Endothelial cell of umbilical vein (primary cell): ENCODE results near the gene MTMR3.

ENCODE experiments used
- CTCF ChIP-seq, 2 donors: IDR thresholded peaks; 1 replicate in 1 of 2; 2 replicates in 1 of 2; pipeline ENCODE4 v1.5.1; 2011; ENCODE audit warnings: low read length in 2 of 2, mild to moderate bottlenecking in 2 of 2, moderate library complexity in 2 of 2, control low read depth in 1 of 2, inconsistent platforms in 1 of 2, low read depth in 1 of 2; ENCODE audit not compliant: insufficient read depth in 1 of 2; ENCODE audit errors: extremely low read depth in 1 of 2
- EZH2 ChIP-seq: IDR thresholded peaks from 2 replicates; pipeline ENCODE4 v1.6.1; 2012; ENCODE audit warnings: borderline replicate concordance, low read depth, mild to moderate bottlenecking, moderate library complexity, low read length, inconsistent platforms; ENCODE audit not compliant: severe bottlenecking
- JUN ChIP-seq: IDR thresholded peaks from 2 replicates; pipeline ENCODE4 v1.6.1; 2011; ENCODE audit warnings: borderline replicate concordance, low read depth; ENCODE audit not compliant: insufficient read length, insufficient read depth
- MAX ChIP-seq: IDR thresholded peaks from 2 replicates; pipeline ENCODE4 v1.6.1; 2011; ENCODE audit not compliant: insufficient read depth, insufficient read length
- MYC ChIP-seq: IDR thresholded peaks from one replicate; pipeline ENCODE4 v1.6.1; 2011; ENCODE audit warnings: mild to moderate bottlenecking, low read depth, low read length
- POLR2A ChIP-seq: IDR thresholded peaks from 2 replicates; pipeline ENCODE4 v1.6.1; 2012; ENCODE audit warnings: low read depth, mild to moderate bottlenecking, control low read depth, low read length
- POLR2AphosphoS5 ChIP-seq: IDR thresholded peaks from 2 replicates; pipeline ENCODE4 v1.6.1; 2012; ENCODE audit warnings: low read depth, mild to moderate bottlenecking, control low read depth, low read length, moderate library complexity; ENCODE audit not compliant: insufficient read depth

- TF ChIP-seq CTCF (IDR thresholded peaks at IDR 0.05; ENCODE audit: extremely low read depth in 1 of 2, insufficient read depth in 1 of 2, low read depth in 1 of 2, low read length in 2 of 2) (no peak), EZH2 (no peak), MAX (no peak), MYC (no peak), POLR2A (no peak), JUN (no peak), POLR2AphosphoS5 (no peak)
Measured at GRCh38 chr22:29940526-29940925, 57.6 kb downstream of the MTMR3 start.
